Neural crest cell (in vitro differentiated cells): ENCODE data around the gene TSACC. TPM values are rescaled to one million over a fixed set of nuclear protein-coding genes. Genes with fewer than 3 reads are reported as not detected.
"Not testable (repeated sequence)": the region's sequence is repeated elsewhere in the genome, so short reads cannot be mapped to it uniquely, and the experiment has no call there.

ENCODE experiments used
- DNase-seq: peaks from one replicate; pipeline ENCODE4 v3.0.0; 2021; ENCODE audit warnings: low read depth, mixed read lengths, low spot score
- H3K27ac Mint-ChIP-seq: one replicate; pipeline ENCODE4 v1.8.0; 2021; ENCODE audit warnings: mild to moderate bottlenecking, mixed read lengths; ENCODE audit not compliant: unreplicated experiment
- H3K27me3 Mint-ChIP-seq: 2 replicates; pipeline ENCODE4 v1.8.0; 2021; ENCODE audit warnings: low read depth, mild to moderate bottlenecking, mixed read lengths
- H3K36me3 Mint-ChIP-seq: 2 replicates; pipeline ENCODE4 v1.8.0; 2021; ENCODE audit warnings: low read depth, mild to moderate bottlenecking, mixed read lengths
- H3K4me1 Mint-ChIP-seq: 2 replicates; pipeline ENCODE4 v1.8.0; 2021; ENCODE audit warnings: mixed read lengths
- H3K4me3 Mint-ChIP-seq: one replicate; pipeline ENCODE4 v1.8.0; 2021; ENCODE audit warnings: mild to moderate bottlenecking, mixed read lengths
- H3K9me3 Mint-ChIP-seq: 2 replicates; pipeline ENCODE4 v1.8.0; 2021; ENCODE audit warnings: mixed read lengths
- total RNA-seq: library from RNA; stranded (reverse); gene quantifications from 2 replicates; pipeline ENCODE4 v1.2.1, GENCODE V29; 2021
- TF ChIP-seq, protein P1 (sequence below): fragments of 200-600 bp; sonication (generic); conservative IDR thresholded peaks from 2 replicates; pipeline ENCODE4 v1.5.0; 2021; ENCODE audit warnings: antibody characterized with exemption, mild to moderate bottlenecking

Gene TSACC
- total RNA-seq, 1 donor from 2014 or later, result 1.0 TPM

DNA sequence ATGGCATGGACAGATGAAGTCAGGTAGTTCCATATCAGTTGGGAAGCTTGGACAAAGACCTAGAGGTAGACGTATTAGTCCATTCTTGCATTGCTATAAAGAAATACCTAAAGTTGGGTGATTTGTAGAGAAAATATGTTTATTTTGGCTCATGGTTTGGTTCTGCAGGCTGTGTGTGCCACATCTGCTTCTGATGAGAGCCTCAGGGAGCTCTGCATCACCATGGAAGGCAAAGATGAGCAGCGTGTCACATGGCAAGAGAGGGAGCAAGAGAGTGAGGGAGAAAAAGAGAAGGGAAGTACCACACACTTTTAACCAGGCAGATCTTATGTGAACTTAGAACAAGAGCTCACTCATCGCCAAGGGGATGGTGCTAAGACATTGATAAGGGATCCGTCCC is 9.0 kb downstream of the TSACC start:
- H3K4me3 Mint-ChIP-seq, result no peak overlapping the region
- DNase-seq, result no peak
- peaks cover 64% of the 10 kb centered on the region for H3K27me3 Mint-ChIP-seq
- no peak overlapping the region for H3K27ac Mint-ChIP-seq
- H3K9me3 Mint-ChIP-seq, result no peaks in the 10 kb centered on the region
- peaks cover 2% of the 10 kb centered on the region for H3K4me1 Mint-ChIP-seq
- no peaks in the 10 kb centered on the region for H3K36me3 Mint-ChIP-seq
- TF ChIP-seq, protein P1, sequence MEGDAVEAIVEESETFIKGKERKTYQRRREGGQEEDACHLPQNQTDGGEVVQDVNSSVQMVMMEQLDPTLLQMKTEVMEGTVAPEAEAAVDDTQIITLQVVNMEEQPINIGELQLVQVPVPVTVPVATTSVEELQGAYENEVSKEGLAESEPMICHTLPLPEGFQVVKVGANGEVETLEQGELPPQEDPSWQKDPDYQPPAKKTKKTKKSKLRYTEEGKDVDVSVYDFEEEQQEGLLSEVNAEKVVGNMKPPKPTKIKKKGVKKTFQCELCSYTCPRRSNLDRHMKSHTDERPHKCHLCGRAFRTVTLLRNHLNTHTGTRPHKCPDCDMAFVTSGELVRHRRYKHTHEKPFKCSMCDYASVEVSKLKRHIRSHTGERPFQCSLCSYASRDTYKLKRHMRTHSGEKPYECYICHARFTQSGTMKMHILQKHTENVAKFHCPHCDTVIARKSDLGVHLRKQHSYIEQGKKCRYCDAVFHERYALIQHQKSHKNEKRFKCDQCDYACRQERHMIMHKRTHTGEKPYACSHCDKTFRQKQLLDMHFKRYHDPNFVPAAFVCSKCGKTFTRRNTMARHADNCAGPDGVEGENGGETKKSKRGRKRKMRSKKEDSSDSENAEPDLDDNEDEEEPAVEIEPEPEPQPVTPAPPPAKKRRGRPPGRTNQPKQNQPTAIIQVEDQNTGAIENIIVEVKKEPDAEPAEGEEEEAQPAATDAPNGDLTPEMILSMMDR, result no peak

DNA sequence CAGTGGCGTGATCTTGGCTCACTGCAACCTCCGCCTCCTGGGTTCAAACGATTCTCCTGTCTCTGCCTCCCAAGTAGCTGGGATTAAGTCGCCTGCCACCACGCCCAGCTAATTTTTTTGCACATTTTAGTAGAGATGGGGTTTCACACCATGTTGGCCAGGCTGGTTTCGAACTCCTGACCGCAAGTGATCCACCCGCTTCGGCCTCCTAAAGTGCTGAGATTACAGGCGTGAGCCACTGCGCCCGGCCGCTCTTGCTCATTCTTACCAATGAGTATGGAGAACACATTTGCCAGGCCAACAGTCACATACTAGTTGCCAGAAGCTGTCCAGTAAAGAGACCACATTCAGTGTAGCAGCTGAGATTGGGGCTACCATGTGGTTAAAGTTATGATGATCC is 14.2 kb downstream of the TSACC start:
- H3K4me1 Mint-ChIP-seq, H3K36me3 Mint-ChIP-seq, DNase-seq, H3K9me3 Mint-ChIP-seq, H3K4me3 Mint-ChIP-seq, H3K27ac Mint-ChIP-seq: not testable (repeated sequence)
- peaks cover 82% of the 10 kb centered on the region for H3K27me3 Mint-ChIP-seq

DNA sequence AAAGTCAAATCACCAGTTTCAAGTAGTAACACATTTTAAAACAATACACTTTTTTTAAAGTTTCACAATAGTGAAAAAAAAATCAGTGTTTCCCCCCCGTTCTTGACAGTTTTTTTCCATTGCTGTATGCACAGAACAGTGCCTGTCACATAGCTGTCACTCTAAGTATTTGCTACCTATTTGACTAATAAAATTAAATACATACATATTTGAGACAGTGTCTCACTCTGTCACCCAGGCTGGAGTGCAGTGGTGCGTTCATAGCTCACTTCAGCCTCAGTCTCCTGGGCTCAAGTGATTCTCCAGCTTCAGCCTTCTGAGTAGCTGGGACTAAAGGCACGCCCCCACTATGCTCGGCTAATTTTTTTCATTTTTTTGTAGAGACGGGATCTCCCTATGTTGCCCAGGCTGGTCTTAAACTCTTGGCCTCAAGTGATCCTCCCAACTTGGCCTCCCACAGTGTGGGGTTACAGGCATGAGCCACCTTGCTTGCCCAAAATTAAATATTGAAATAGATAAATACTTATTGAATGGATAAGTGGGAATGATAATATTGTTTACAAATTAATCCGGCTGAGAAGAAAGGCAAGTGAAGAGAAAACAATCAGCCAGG is 18.0 kb downstream of the TSACC start:
- Mint-ChIP-seq H3K4me3 (no peak overlapping the region), H3K27ac (no peak overlapping the region)

DNA sequence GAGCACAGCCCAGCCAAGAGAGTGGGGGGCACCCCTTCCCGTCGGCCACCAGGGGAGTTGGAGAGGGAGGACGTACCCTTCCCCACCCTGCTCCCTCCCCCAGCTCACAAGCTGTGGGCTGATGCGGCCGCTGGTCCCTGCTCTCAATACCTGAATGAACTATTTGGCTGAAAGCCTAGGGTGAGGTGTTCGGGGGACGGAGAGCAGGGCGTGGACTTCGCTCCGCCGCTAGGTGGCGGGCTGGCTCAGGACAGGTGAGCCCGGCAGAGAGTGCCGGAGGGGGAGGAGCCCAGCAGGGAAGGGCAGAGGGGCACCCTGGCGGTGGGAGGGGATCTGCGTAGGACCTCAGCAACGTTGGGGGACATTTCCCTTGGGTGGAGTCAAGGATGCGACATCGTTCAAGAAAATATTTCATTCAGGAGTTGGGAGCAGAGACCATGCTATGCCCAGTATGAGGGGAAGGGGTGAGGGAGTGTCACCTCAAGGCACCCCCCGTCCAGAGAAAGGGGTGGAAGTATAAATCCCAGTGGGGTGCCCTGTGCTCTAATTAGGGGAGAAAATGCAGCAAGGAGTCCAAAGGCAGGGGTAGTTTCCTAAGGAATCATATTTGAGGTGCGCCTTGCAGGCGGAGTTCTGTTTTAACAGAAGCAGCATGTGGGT is 18.7 kb downstream of the TSACC start:
- H3K27ac Mint-ChIP-seq, result no peak overlapping the region
- peaks cover 10% of the 10 kb centered on the region for H3K4me1 Mint-ChIP-seq
- H3K9me3 Mint-ChIP-seq, result no peaks in the 10 kb centered on the region
- no peak overlapping the region for H3K4me3 Mint-ChIP-seq
- TF ChIP-seq, protein P1, result peak; percentile 82
- peak; percentile 41 for DNase-seq
- peaks cover 78% of the 10 kb centered on the region for H3K27me3 Mint-ChIP-seq
- H3K36me3 Mint-ChIP-seq, result no peaks in the 10 kb centered on the region

More for the DNA sequence above, 18.0 kb downstream of the TSACC start:
- no peak for DNase-seq
- TF ChIP-seq, protein P1, result no peak
- H3K36me3 Mint-ChIP-seq, result no peaks in the 10 kb centered on the region
- H3K9me3 Mint-ChIP-seq, result no peaks in the 10 kb centered on the region
- H3K4me1 Mint-ChIP-seq, result peaks cover 10% of the 10 kb centered on the region
- H3K27me3 Mint-ChIP-seq, result peaks cover 82% of the 10 kb centered on the region

DNA sequence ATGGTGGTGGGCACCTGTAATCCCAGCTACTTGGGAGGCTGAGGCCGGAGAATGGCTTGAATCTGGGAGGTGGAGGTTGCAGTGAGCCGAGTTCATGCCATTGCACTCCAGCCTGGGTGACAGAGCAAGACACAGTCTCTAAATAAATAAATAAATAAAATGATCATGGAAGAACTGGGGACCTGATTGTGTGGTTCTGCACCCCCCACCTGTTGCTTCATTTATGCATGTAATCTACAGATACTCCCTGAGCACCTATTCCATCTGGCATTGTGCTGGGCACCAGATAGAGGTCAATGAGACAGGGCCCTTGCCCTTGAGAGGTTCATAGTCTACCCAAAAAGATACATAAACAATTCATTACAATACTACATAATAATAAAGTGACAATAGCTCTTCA is 19.7 kb downstream of the TSACC start:
- H3K27ac Mint-ChIP-seq, result no peak overlapping the region
- H3K9me3 Mint-ChIP-seq, result no peaks in the 10 kb centered on the region
- H3K36me3 Mint-ChIP-seq, result no peaks in the 10 kb centered on the region
- TF ChIP-seq, protein P1, result no peak
- peaks cover 71% of the 10 kb centered on the region for H3K27me3 Mint-ChIP-seq
- no peak for DNase-seq
- H3K4me1 Mint-ChIP-seq, result peaks cover 10% of the 10 kb centered on the region
- no peak overlapping the region for H3K4me3 Mint-ChIP-seq

DNA sequence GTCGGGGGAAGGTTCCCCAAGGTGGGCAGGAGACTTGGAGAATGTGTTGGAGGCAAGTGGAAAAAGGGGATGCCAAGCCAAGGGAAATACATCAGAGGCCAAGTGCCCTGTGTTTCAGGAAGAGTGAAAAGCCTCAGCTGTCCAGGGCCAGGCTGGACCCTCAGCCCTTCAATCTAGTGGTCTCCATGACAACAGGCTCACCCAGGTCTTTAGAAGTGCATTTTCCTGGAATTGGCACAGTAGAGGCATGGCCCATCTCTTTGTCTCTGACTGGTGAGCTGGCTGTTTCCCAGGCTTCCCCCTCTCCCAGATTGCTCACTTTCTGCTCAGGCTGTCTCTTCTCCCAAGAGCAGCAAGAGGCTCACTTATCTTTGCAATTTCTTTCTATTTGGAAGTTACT is 20.3 kb downstream of the TSACC start:
- H3K27me3 Mint-ChIP-seq, result peaks cover 71% of the 10 kb centered on the region
- H3K9me3 Mint-ChIP-seq, result no peaks in the 10 kb centered on the region
- H3K4me1 Mint-ChIP-seq, result peaks cover 10% of the 10 kb centered on the region
- TF ChIP-seq, protein P1, result no peak
- DNase-seq, result no peak
- no peak overlapping the region for H3K4me3 Mint-ChIP-seq
- no peak overlapping the region for H3K27ac Mint-ChIP-seq
- no peaks in the 10 kb centered on the region for H3K36me3 Mint-ChIP-seq
